Body of pancreas (tissue), 4 donors: Measurements from ENCODE around the gene DTX4.

Experiments
- CTCF ChIP-seq, 7 experiments: fragments of 450-650 bp in 4 of 7; fragments of 200-600 bp in 3 of 7; sonication (generic) in 3 of 7; IDR thresholded peaks; one replicate each; pipeline ENCODE4 v1.5.1; 2016 to 2019; ENCODE audit warnings: antibody characterized with exemption in 7 of 7
- POLR2A ChIP-seq, 3 donors: fragments of 450-650 bp; IDR thresholded peaks; one replicate each; pipeline ENCODE4 v1.6.1; 2016; ENCODE audit warnings: antibody characterized with exemption in 3 of 3, mild to moderate bottlenecking in 2 of 3

GRCh38 chr11:59151761-59152160, 20.2 kb upstream of the DTX4 start:
- TF ChIP-seq CTCF (IDR thresholded peaks at IDR 0.05) (no peak), POLR2A (IDR thresholded peaks at IDR 0.05) (no peak)
